Choroid plexus epithelial cell (primary cell): Measurements from ENCODE around the gene CD207.

Source experiments
- DNase-seq: peaks from one replicate; pipeline ENCODE4 v3.0.0-alpha.2; 2010; ENCODE audit warnings: low read depth
- H3K4me3 ChIP-seq: 2 replicates; pipeline ENCODE4 v1.5.1; 2011; ENCODE audit warnings: low read depth, mild to moderate bottlenecking, control low read depth, low read length, moderate library complexity
- CTCF ChIP-seq: conservative IDR thresholded peaks from 2 replicates; pipeline ENCODE4 v1.5.1; 2011; ENCODE audit warnings: low read depth, mild to moderate bottlenecking, control low read depth, inconsistent platforms, low read length, moderate library complexity

CD207 gene

GRCh38 chr2:70855667-70856066, 20.1 kb upstream of the CD207 start:
- no peak overlapping the region for H3K4me3 ChIP-seq
- TF ChIP-seq CTCF = no peak
- peak; percentile 29 for DNase-seq

- no peak for DNase-seq
- TF ChIP-seq CTCF = no peak
- H3K4me3 ChIP-seq = no peak overlapping the region
These were observed 18.8 kb upstream of the CD207 start for GRCh38 chr2:70854411-70854810.

- no peak for TF ChIP-seq CTCF
- DNase-seq = no peak
- H3K4me3 ChIP-seq = no peak overlapping the region
These were observed 17.2 kb upstream of the CD207 start for GRCh38 chr2:70852824-70853223.

- TF ChIP-seq CTCF = no peak
- DNase-seq = no peak
- H3K4me3 ChIP-seq = no peak overlapping the region
These were observed 16.1 kb upstream of the CD207 start for GRCh38 chr2:70851704-70852103.

GRCh38 chr2:70850925-70851324, 15.3 kb upstream of the CD207 start:
- DNase-seq = no peak
- no peak overlapping the region for H3K4me3 ChIP-seq
- no peak for TF ChIP-seq CTCF

- H3K4me3 ChIP-seq = no peak overlapping the region
- TF ChIP-seq CTCF = no peak
- no peak for DNase-seq
These were observed 6.8 kb upstream of the CD207 start for GRCh38 chr2:70842401-70842800.

- H3K4me3 ChIP-seq = no peak overlapping the region
- DNase-seq = no peak
- TF ChIP-seq CTCF = no peak
These were observed 2.6 kb upstream of the CD207 start for GRCh38 chr2:70837980-70838925.
